SK-N-SH (cell line): ENCODE results near the gene TGM2. TPM values are rescaled to one million over a fixed set of nuclear protein-coding genes. Genes with fewer than 3 reads are reported as not detected.
A peak's percentile ranks its signal among the peaks of the same experiment; 100 is the strongest.

Experiments
- EP300 ChIP-seq, 2 experiments: IDR thresholded peaks; 2 replicates each; pipeline versions ENCODE4 v1.4.0 to v1.6.1; 2012; ENCODE audit warnings: borderline replicate concordance in 1 of 2, low read depth in 1 of 2, low read length in 1 of 2
- EZH2phosphoT487 ChIP-seq: fragments of 200-600 bp; sonication (generic); IDR thresholded peaks from 2 replicates; pipeline ENCODE4 v1.6.1; 2017; ENCODE audit warnings: low read depth, mixed run types, mild to moderate bottlenecking, antibody characterized with exemption, moderate library complexity, borderline replicate concordance
- FOXJ3 ChIP-seq: sonication (generic); formaldehyde crosslinking; IDR thresholded peaks from 2 replicates; pipeline ENCODE4 v1.5.1; 2020; ENCODE audit warnings: mild to moderate bottlenecking, missing genetic modification reagents
- GABPA ChIP-seq: IDR thresholded peaks from 2 replicates; pipeline ENCODE4 v1.4.0; 2012; ENCODE audit warnings: low read depth, mild to moderate bottlenecking
- GATA2 ChIP-seq: sonication (generic); formaldehyde crosslinking; IDR thresholded peaks from 2 replicates; pipeline ENCODE4 v1.5.0; 2020; ENCODE audit warnings: mild to moderate bottlenecking, missing genetic modification reagents
- MEF2A ChIP-seq: IDR thresholded peaks from 2 replicates; pipeline ENCODE4 v1.4.0; 2012; ENCODE audit warnings: low read depth, borderline replicate concordance
- MXI1 ChIP-seq: IDR thresholded peaks from 2 replicates; pipeline ENCODE4 v1.6.1; 2012; ENCODE audit warnings: mild to moderate bottlenecking, low read depth, low read length, improper control_type of control experiment
- NFIC ChIP-seq: IDR thresholded peaks from 2 replicates; pipeline ENCODE4 v1.4.0; 2012; ENCODE audit warnings: borderline replicate concordance
- RAD21 ChIP-seq: IDR thresholded peaks from 2 replicates; pipeline ENCODE4 v1.6.1; 2012; ENCODE audit warnings: mild to moderate bottlenecking, low read length
- RCOR1 ChIP-seq: fragments of 150-350 bp; IDR thresholded peaks from 2 replicates; pipeline ENCODE4 v1.6.1; 2017; ENCODE audit warnings: antibody characterized with exemption, low read length
- RFX5 ChIP-seq: IDR thresholded peaks from 2 replicates; pipeline ENCODE4 v1.6.1; 2012; ENCODE audit warnings: mild to moderate bottlenecking, improper control_type of control experiment, low read length
- RXRA ChIP-seq: IDR thresholded peaks from 2 replicates; pipeline ENCODE4 v1.4.0; 2012; ENCODE audit warnings: low read depth, mild to moderate bottlenecking, borderline replicate concordance
- TAF1 ChIP-seq: IDR thresholded peaks from 2 replicates; pipeline ENCODE4 v1.6.1; 2012; ENCODE audit warnings: low read depth, mild to moderate bottlenecking, low read length, moderate library complexity, borderline replicate concordance
- TCF12 ChIP-seq: IDR thresholded peaks from 2 replicates; pipeline ENCODE4 v1.4.0; 2012
- TEAD4 ChIP-seq: IDR thresholded peaks from 2 replicates; pipeline ENCODE4 v1.4.0; 2012; ENCODE audit warnings: mild to moderate bottlenecking, borderline replicate concordance; ENCODE audit not compliant: insufficient read depth
- YY1 ChIP-seq: IDR thresholded peaks from 2 replicates; pipeline ENCODE4 v1.4.0; 2012; ENCODE audit warnings: low read depth, mild to moderate bottlenecking
- ZBTB33 ChIP-seq: IDR thresholded peaks from 2 replicates; pipeline ENCODE4 v1.4.0; 2012; ENCODE audit warnings: low read depth, borderline replicate concordance
- polyA plus RNA-seq, 3 experiments: library from polyadenylated mRNA; depleted of rRNA; stranded (reverse); fragments of >200 nt; gene quantifications; 2 replicates each; pipeline ENCODE4 v1.2.3, GENCODE V29; 2012
- TF ChIP-seq, protein P1 (sequence below): fragments of 150-350 bp; IDR thresholded peaks from 2 replicates; pipeline ENCODE4 v1.6.1; 2016; ENCODE audit warnings: mild to moderate bottlenecking, low read depth, low read length
- TF ChIP-seq, protein P2 (sequence below): IDR thresholded peaks from 2 replicates; pipeline ENCODE4 v1.4.0; 2012; ENCODE audit warnings: low read depth, borderline replicate concordance
- TF ChIP-seq, protein P3 (sequence below): fragments of 150-350 bp; IDR thresholded peaks from 2 replicates; pipeline ENCODE4 v1.6.1; 2017; ENCODE audit warnings: antibody characterized with exemption, low read length, low read depth, borderline replicate concordance
- TF ChIP-seq, protein P4 (sequence below): IDR thresholded peaks from 2 replicates; pipeline ENCODE4; 2012
- TF ChIP-seq, protein P5 (sequence below): IDR thresholded peaks from 2 replicates; pipeline ENCODE4 v1.4.0; 2012; ENCODE audit warnings: low read depth

Gene TGM2
- polyA plus RNA-seq, 1 of the 3 experiments (the other 2 are of a cell fraction) = 676 TPM

DNA sequence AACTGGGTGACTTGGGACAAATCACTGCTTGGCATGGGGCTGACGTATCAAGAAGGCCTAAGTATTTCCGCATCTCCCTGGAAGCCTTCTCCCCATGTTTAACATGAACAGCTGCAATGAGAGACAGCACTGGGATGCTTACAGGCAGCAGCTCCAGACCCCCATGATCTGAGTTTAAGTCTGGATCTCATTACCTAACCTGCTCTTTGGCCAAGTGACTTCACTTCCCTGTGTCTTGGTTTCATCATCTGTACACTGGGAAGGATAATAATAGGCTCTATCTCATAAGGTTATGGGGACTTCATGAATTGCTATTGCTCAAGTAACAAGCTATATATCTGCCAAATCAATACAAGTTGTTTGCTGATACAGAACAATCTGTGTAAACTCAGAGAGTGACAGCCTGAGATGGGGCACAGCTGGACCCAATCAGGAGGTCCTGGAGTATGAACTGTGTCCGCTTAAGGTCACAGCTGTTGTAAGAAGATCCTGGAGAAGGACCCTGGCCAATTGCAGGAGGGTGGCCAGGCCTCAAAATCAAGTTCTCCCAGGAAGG lies 56.0 kb downstream of the TGM2 start (continued):
- TF ChIP-seq, protein P1, sequence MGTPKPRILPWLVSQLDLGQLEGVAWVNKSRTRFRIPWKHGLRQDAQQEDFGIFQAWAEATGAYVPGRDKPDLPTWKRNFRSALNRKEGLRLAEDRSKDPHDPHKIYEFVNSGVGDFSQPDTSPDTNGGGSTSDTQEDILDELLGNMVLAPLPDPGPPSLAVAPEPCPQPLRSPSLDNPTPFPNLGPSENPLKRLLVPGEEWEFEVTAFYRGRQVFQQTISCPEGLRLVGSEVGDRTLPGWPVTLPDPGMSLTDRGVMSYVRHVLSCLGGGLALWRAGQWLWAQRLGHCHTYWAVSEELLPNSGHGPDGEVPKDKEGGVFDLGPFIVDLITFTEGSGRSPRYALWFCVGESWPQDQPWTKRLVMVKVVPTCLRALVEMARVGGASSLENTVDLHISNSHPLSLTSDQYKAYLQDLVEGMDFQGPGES = no peak
- TF ChIP-seq, protein P2, sequence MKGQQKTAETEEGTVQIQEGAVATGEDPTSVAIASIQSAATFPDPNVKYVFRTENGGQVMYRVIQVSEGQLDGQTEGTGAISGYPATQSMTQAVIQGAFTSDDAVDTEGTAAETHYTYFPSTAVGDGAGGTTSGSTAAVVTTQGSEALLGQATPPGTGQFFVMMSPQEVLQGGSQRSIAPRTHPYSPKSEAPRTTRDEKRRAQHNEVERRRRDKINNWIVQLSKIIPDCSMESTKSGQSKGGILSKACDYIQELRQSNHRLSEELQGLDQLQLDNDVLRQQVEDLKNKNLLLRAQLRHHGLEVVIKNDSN = no peak
- TF ChIP-seq RCOR1 (peak; percentile 47), GABPA (no peak), ZBTB33 (0 out of 2 replicates have a peak, but pooled peaks have one; percentile 30), TEAD4 (peak; percentile 46; the same call in 1 of the 2 replicates), RAD21 (no peak), EZH2phosphoT487 (no peak), RXRA (peak; percentile 76; the same call in 1 of the 2 replicates), TAF1 (no peak), YY1 (no peak), FOXJ3 (no peak), MXI1 (no peak), EP300 (IDR thresholded peaks at IDR 0.05; ENCODE audit: borderline replicate concordance in 1 of 2, low read depth in 1 of 2, low read length in 1 of 2) (peak; percentile 83 to 93), GATA2 (CRISPR knock-in tag) (peak; percentile 47; the same call in 1 of the 2 replicates), TCF12 (peak; percentile 97), RFX5 (no peak), MEF2A (peak; percentile 82), NFIC (peak; percentile 53)
- TF ChIP-seq, protein P3, sequence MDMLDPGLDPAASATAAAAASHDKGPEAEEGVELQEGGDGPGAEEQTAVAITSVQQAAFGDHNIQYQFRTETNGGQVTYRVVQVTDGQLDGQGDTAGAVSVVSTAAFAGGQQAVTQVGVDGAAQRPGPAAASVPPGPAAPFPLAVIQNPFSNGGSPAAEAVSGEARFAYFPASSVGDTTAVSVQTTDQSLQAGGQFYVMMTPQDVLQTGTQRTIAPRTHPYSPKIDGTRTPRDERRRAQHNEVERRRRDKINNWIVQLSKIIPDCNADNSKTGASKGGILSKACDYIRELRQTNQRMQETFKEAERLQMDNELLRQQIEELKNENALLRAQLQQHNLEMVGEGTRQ = no peak
- TF ChIP-seq, protein P4, sequence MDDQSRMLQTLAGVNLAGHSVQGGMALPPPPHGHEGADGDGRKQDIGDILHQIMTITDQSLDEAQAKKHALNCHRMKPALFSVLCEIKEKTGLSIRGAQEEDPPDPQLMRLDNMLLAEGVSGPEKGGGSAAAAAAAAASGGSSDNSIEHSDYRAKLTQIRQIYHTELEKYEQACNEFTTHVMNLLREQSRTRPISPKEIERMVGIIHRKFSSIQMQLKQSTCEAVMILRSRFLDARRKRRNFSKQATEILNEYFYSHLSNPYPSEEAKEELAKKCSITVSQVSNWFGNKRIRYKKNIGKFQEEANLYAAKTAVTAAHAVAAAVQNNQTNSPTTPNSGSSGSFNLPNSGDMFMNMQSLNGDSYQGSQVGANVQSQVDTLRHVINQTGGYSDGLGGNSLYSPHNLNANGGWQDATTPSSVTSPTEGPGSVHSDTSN = peak; percentile 95
- TF ChIP-seq, protein P5, sequence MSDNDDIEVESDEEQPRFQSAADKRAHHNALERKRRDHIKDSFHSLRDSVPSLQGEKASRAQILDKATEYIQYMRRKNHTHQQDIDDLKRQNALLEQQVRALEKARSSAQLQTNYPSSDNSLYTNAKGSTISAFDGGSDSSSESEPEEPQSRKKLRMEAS = no peak
